Lower leg skin (tissue), 3 donors: ENCODE data around the gene HINT2.

Experiments
- CTCF ChIP-seq, 3 donors: fragments of 450-650 bp; IDR thresholded peaks; one replicate each; pipeline ENCODE4 v1.5.1; 2016; ENCODE audit warnings: antibody characterized with exemption in 3 of 3, mild to moderate bottlenecking in 3 of 3, moderate library complexity in 2 of 3
- POLR2A ChIP-seq, 2 donors: fragments of 450-650 bp; IDR thresholded peaks; one replicate each; pipeline ENCODE4 v1.6.1; 2016 to 2017; ENCODE audit warnings: antibody characterized with exemption in 2 of 2, mild to moderate bottlenecking in 1 of 2, moderate library complexity in 1 of 2

GRCh38 chr9:35822926-35823325, 8.1 kb upstream of the HINT2 start:
- TF ChIP-seq CTCF (IDR thresholded peaks at IDR 0.05), result no peak
- no peak for TF ChIP-seq POLR2A (IDR thresholded peaks at IDR 0.05)
